Myometrial cell (primary cell): ENCODE data around the gene ANG. TPM values are rescaled to one million over a fixed set of nuclear protein-coding genes. Genes with fewer than 3 reads are reported as not detected.

Experiments
- total RNA-seq: library from RNA; depleted of rRNA; stranded (reverse); fragments of >200 nt; gene quantifications from 2 replicates; pipeline ENCODE4 v1.2.3, GENCODE V29; 2015

The ANG gene
- total RNA-seq, result 7.5 and 12.1 TPM in 2 replicates

DNA sequence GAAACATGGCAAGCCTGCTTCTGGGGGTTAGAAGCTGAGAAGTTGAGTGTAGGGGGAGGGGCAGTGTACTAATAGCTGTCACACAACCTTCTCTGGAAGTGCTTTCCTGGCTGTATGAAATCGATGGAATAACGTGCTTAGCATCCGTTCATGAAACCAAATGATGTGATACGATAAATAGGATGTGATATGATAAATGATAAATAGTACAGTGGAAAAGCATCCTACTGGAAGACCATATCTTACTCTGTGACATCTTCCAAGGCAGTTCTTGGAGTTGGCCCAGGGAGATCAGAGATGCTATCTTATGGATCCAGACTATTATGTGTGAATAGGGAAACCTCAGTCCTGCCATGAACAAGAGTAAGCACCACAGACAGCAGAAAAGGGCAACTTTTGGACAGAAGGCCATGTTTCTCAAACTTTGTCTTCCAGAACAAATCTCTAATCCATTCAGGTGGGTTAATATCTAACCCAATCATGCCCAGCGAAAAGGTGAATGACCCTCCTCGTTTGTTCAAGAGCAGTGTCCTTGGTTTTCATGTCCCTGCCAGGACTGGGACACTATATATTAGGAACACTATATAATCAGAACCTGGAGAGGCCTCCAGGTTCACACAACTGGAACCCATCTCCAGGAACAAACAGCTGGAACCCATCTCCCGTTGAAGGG is at the start of gene ANG:
Gene ANG (plus strand): TSS at position 598 of the 673 bp plus-strand sequence. CDS start 4,801 bp downstream, outside the sequence.

DNA sequence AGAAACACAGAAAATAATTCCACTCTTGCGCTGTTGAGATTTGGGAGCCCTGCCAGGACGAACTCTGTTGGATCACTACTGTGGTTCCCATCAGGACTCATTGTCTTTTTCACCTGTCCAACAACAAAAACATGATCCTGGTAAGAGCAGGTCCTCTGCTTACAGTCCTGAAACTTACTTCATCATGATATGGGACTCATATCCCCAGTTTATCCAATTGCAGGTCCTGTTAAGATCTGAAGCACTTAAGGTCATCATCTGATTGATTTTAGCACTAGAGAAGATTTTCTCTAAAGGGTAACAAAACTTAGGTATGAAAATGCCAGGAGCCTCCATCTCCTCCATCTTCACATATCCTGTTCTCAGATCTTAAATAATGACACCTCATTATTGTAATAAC is 47.0 kb upstream of the ANG start, which contains the start of gene OR6S1:
Gene OR6S1 (minus strand): TSS at position 101 of the 400 bp plus-strand sequence. CDS start 0 bp downstream, at position 101.

DNA sequence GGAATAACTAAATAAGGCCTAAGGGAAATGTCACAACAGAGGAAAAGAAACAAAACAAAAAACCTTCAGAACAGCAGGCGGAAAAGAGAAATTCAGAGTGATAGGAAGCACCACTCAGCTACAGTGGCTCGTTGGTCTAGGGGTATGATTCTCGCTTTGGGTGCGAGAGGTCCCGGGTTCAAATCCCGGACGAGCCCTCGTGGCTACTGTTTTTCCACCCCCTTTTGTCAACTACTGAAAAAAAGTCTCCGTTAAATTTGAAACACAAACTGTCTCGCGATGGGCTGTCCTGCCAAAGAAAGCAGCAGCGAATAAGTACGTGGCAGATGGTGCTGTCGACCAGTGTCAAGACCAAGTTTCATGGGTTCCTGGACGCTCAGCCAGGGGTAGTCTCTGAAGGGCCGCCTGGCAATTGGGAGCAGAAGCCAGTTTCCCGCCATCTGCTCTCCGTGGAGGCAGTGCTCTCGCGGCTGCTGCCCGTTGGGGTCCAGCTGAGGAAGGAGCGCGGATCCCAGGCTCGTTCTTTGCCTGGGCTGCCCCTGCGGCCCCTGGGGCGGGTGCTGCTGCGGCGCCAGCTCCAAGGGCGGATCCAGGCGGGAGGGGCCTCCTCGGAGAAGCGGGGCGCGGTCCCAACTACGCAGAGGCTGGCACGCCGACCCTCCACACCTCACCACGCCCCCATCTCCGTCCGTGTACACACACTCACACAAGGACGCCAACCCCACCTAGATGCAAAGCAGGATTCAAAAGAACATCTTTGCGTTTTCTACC is 4.5 kb upstream of the ANG start, which contains the start of gene RNASE4:
Gene RNASE4 (plus strand): TSS at position 670 of the 771 bp plus-strand sequence. CDS start 14,812 bp downstream, outside the sequence.

Other genes with a start within 250 kb of the ANG start
- 15.6 and 38.3 TPM in 2 replicates for gene OSGEP, start 234.0 kb upstream of the ANG start, total RNA-seq
- 204 and 223 TPM in 2 replicates for gene APEX1, start 233.5 kb upstream of the ANG start, total RNA-seq
- gene PIP4P1, start 227.3 kb upstream of the ANG start, total RNA-seq, result 12.6 and 15.3 TPM in 2 replicates
- gene PNP, start 219.4 kb upstream of the ANG start, total RNA-seq, result 45.9 and 55.4 TPM in 2 replicates
- not detected in 2 replicates for gene RNASE10, start 183.2 kb upstream of the ANG start, total RNA-seq
- not detected in 2 replicates for gene RNASE9, start 127.7 kb upstream of the ANG start, total RNA-seq
- not detected in 2 replicates for gene RNASE11, start 100.8 kb upstream of the ANG start, total RNA-seq
- not detected in 2 replicates for gene RNASE12, start 97.4 kb upstream of the ANG start, total RNA-seq
- gene OR6S1, start 47.1 kb upstream of the ANG start, total RNA-seq, result not detected in 2 replicates
- gene RNASE4, start 4.2 kb upstream of the ANG start, total RNA-seq, result 14.7 and 15.8 TPM in 2 replicates
- gene EDDM3A, start 57.1 kb downstream of the ANG start, total RNA-seq, result not detected in 2 replicates
- not detected in 2 replicates for gene EDDM3B, start 79.6 kb downstream of the ANG start, total RNA-seq
- not detected in 2 replicates for gene RNASE6, start 92.5 kb downstream of the ANG start, total RNA-seq
- gene RNASE1, start 114.1 kb downstream of the ANG start, total RNA-seq, result not detected in 2 replicates
- gene RNASE3, start 202.6 kb downstream of the ANG start, total RNA-seq, result not detected in 2 replicates